ENCODE results near the gene ERI3. TPM values are rescaled to one million over a fixed set of nuclear protein-coding genes. Genes with fewer than 3 reads are reported as not detected.

ERI3 gene
- total RNA-seq, 1 experiment from 2014 or later = 74.7 TPM

DNA sequence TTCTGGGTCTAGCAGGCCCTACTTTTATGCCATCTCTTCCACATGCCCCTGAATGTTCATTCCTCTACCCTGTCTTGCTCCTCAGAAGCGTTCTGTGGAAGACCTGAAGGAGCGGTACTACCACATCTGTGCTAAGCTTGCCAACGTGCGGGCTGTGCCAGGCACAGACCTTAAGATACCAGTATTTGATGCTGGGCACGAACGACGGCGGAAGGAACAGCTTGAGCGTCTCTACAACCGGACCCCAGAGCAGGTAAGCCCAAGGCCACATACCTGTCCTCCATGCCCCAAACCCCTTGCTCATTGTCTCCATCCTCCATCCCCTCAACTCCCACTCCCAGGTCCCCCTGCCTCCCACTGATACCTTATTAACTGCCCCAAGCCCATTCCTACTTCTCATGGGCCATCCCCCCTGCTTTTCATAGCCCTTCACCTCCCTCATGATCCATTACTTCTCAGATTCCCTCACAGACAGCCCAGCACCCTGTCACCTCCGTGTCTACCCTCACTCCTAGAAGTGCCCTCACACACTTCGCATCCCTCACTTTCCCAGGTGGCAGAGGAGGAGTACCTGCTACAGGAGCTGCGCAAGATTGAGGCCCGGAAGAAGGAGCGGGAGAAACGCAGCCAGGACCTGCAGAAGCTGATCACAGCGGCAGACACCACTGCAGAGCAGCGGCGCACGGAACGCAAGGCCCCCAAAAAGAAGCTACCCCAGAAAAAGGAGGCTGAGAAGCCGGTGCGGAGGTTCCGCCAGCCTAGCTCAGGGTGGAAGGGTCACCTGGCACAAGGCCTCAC is 136.4 kb downstream of the ERI3 start (continued):
- TF ChIP-seq, protein P1, sequence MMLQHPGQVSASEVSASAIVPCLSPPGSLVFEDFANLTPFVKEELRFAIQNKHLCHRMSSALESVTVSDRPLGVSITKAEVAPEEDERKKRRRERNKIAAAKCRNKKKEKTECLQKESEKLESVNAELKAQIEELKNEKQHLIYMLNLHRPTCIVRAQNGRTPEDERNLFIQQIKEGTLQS (CRISPR knock-in tag; conservative IDR thresholded peaks at IDR 0.05) = no peak
- TF ChIP-seq, protein P2, sequence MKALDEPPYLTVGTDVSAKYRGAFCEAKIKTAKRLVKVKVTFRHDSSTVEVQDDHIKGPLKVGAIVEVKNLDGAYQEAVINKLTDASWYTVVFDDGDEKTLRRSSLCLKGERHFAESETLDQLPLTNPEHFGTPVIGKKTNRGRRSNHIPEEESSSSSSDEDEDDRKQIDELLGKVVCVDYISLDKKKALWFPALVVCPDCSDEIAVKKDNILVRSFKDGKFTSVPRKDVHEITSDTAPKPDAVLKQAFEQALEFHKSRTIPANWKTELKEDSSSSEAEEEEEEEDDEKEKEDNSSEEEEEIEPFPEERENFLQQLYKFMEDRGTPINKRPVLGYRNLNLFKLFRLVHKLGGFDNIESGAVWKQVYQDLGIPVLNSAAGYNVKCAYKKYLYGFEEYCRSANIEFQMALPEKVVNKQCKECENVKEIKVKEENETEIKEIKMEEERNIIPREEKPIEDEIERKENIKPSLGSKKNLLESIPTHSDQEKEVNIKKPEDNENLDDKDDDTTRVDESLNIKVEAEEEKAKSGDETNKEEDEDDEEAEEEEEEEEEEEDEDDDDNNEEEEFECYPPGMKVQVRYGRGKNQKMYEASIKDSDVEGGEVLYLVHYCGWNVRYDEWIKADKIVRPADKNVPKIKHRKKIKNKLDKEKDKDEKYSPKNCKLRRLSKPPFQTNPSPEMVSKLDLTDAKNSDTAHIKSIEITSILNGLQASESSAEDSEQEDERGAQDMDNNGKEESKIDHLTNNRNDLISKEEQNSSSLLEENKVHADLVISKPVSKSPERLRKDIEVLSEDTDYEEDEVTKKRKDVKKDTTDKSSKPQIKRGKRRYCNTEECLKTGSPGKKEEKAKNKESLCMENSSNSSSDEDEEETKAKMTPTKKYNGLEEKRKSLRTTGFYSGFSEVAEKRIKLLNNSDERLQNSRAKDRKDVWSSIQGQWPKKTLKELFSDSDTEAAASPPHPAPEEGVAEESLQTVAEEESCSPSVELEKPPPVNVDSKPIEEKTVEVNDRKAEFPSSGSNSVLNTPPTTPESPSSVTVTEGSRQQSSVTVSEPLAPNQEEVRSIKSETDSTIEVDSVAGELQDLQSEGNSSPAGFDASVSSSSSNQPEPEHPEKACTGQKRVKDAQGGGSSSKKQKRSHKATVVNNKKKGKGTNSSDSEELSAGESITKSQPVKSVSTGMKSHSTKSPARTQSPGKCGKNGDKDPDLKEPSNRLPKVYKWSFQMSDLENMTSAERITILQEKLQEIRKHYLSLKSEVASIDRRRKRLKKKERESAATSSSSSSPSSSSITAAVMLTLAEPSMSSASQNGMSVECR (CRISPR knock-in tag; IDR thresholded peaks at IDR 0.05; ENCODE audit: borderline replicate concordance) = no peak
- TF ChIP-seq, protein P3, sequence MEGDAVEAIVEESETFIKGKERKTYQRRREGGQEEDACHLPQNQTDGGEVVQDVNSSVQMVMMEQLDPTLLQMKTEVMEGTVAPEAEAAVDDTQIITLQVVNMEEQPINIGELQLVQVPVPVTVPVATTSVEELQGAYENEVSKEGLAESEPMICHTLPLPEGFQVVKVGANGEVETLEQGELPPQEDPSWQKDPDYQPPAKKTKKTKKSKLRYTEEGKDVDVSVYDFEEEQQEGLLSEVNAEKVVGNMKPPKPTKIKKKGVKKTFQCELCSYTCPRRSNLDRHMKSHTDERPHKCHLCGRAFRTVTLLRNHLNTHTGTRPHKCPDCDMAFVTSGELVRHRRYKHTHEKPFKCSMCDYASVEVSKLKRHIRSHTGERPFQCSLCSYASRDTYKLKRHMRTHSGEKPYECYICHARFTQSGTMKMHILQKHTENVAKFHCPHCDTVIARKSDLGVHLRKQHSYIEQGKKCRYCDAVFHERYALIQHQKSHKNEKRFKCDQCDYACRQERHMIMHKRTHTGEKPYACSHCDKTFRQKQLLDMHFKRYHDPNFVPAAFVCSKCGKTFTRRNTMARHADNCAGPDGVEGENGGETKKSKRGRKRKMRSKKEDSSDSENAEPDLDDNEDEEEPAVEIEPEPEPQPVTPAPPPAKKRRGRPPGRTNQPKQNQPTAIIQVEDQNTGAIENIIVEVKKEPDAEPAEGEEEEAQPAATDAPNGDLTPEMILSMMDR (IDR thresholded peaks at IDR 0.05) = no peak

DNA sequence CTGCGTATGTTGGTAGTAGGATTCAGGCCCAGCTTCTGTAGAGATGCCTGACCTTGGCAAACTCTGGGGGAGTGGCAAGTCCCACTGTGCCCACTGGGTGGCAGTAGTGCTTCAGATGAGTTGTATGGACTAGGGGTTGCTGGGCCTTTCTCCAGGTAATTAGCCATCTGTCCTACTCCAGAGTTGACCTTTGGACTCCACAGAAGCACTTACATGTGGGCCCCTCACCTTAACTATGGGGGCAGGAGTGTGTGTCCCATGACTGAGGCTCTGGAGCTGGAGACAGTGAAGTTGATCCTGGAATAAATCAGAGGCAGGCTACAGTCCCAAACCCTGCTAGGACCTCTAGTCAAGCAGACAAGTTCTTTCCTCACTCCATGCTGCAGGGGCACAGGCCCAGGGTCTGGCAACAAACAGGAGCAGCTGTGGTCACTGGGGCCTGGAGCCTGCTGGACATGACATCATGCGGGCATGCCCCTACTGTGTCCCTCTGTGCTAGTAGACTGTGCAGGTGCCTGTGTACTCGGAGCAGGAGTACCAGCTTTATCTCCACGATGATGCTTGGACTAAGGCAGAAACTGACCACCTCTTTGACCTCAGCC is 137.1 kb downstream of the ERI3 start:
- H3K27ac Mint-ChIP-seq = no peak overlapping the region
- H3K4me1 Mint-ChIP-seq = peaks cover 7% of the 10 kb centered on the region
- peaks cover 43% of the 10 kb centered on the region for H3K36me3 Mint-ChIP-seq
- peak; percentile 90 for DNase-seq (ENCODE audit: low spot score)
- H3K27me3 Mint-ChIP-seq (ENCODE audit: low read depth) = no peaks in the 10 kb centered on the region
- TF ChIP-seq, protein P4, sequence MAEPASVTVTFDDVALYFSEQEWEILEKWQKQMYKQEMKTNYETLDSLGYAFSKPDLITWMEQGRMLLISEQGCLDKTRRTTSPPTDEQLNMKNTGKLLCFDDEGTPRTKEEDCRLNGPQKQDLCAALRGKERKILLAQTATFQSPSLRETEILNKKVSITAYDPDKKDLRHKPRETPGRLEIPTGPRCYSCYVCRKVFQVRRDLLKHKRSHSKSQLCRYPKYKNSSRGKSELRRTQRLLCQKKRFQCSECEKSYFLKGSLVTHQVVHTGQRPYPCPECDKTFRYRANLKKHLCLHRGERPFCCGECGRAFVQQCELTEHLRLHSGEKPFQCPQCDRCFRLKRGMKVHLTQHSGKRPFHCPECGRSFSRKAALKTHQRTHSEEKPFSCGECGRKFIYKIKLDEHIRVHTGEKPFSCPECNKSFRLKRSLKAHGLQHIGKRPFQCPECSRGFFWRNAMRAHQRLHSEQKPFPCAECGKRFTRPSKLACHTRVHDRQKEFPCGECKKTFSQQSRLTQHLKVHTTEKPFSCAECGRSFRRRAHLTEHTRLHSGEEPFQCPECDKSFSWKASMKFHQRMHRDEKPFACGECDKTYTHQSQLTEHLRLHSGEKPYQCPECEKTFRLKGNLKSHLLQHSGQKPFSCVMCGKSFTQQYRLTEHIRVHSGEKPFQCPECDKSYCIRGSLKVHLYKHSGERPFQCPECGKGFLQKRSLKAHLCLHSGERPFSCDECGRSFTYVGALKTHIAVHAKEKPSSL (CRISPR knock-in tag; conservative IDR thresholded peaks at IDR 0.05) = no peak
- no peak for TF ChIP-seq NR1H2 (CRISPR knock-in tag; IDR thresholded peaks at IDR 0.05)
- TF ChIP-seq, protein P3 (IDR thresholded peaks at IDR 0.05) = peak; percentile 90
- TF ChIP-seq, protein P5, sequence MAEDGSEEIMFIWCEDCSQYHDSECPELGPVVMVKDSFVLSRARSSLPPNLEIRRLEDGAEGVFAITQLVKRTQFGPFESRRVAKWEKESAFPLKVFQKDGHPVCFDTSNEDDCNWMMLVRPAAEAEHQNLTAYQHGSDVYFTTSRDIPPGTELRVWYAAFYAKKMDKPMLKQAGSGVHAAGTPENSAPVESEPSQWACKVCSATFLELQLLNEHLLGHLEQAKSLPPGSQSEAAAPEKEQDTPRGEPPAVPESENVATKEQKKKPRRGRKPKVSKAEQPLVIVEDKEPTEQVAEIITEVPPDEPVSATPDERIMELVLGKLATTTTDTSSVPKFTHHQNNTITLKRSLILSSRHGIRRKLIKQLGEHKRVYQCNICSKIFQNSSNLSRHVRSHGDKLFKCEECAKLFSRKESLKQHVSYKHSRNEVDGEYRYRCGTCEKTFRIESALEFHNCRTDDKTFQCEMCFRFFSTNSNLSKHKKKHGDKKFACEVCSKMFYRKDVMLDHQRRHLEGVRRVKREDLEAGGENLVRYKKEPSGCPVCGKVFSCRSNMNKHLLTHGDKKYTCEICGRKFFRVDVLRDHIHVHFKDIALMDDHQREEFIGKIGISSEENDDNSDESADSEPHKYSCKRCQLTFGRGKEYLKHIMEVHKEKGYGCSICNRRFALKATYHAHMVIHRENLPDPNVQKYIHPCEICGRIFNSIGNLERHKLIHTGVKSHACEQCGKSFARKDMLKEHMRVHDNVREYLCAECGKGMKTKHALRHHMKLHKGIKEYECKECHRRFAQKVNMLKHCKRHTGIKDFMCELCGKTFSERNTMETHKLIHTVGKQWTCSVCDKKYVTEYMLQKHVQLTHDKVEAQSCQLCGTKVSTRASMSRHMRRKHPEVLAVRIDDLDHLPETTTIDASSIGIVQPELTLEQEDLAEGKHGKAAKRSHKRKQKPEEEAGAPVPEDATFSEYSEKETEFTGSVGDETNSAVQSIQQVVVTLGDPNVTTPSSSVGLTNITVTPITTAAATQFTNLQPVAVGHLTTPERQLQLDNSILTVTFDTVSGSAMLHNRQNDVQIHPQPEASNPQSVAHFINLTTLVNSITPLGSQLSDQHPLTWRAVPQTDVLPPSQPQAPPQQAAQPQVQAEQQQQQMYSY (CRISPR knock-in tag; IDR thresholded peaks at IDR 0.05) = no peak
- TF ChIP-seq ZNF416 (CRISPR knock-in tag; IDR thresholded peaks at IDR 0.05) = no peak
- POLR2A ChIA-PET = interaction anchor here (1.2 to 1.4 kb wide), 2 partner anchors 16 to 434 kb away, joined by 3 to 5 read pairs; no protein-coding TSS in a partner anchor
- no peak overlapping the region for H3K4me3 Mint-ChIP-seq
- peak; percentile 70 for ATAC-seq
- H3K9me3 Mint-ChIP-seq = no peaks in the 10 kb centered on the region
- CTCF ChIA-PET = interaction anchor here (0.6 to 6.3 kb wide), 61 partner anchors 8 to 586 kb away, joined by 3 to 57 read pairs (median 4); partner anchors contain the start of genes ARMH1, KLF17 and TMEM53

Measured in WTC11 (cell line).